SU-DHL-6 (cell line): ENCODE data around the gene TSC2.

ENCODE experiments used
- H2AFZ ChIP-seq: fragments of 200-600 bp; sonication (generic); 2 replicates; pipeline ENCODE4 v1.6.1; 2014; ENCODE audit warnings: low read depth, mild to moderate bottlenecking, moderate library complexity, mixed read lengths, antibody characterized with exemption, low read length; ENCODE audit not compliant: severe bottlenecking
- H3F3A ChIP-seq: fragments of 200-600 bp; shearing (Covaris generic); 2 replicates; pipeline ENCODE4 v1.6.0; 2016; ENCODE audit warnings: antibody characterized with exemption, mild to moderate bottlenecking; ENCODE audit not compliant: insufficient read depth
- H3K27ac ChIP-seq: fragments of 200-600 bp; sonication (generic); 2 replicates; pipeline ENCODE4 v1.5.1; 2016; ENCODE audit warnings: low read depth, mild to moderate bottlenecking, low read length, moderate library complexity, mixed read lengths
- H3K27me3 ChIP-seq: fragments of 200-600 bp; sonication (generic), shearing (Covaris generic); 2 replicates; pipeline ENCODE4 v1.6.0; 2014; ENCODE audit warnings: mild to moderate bottlenecking, low read length
- H3K36me3 ChIP-seq: fragments of 200-600 bp; sonication (generic); 2 replicates; pipeline ENCODE4 v1.6.1; 2014; ENCODE audit warnings: mild to moderate bottlenecking, low read length, mixed read lengths
- H3K4me2 ChIP-seq: fragments of 300-600, 200-600 bp; shearing (Covaris generic), sonication (generic); 2 replicates; pipeline ENCODE4 v1.6.0; 2014; ENCODE audit warnings: low read length, low read depth, mild to moderate bottlenecking; ENCODE audit not compliant: poor library complexity, severe bottlenecking
- H3K4me3 ChIP-seq: fragments of 200-600 bp; sonication (generic); 2 replicates; pipeline ENCODE4 v1.5.1; 2014; ENCODE audit warnings: antibody characterized with exemption, low read length, mild to moderate bottlenecking, mixed read lengths; ENCODE audit not compliant: insufficient read depth, poor library complexity, severe bottlenecking
- H3K79me2 ChIP-seq: fragments of 200-600 bp; sonication (generic); 2 replicates; pipeline ENCODE4 v1.6.1; 2014; ENCODE audit warnings: mild to moderate bottlenecking, low read length, moderate library complexity; ENCODE audit not compliant: insufficient read depth
- H3K9ac ChIP-seq: fragments of 200-600 bp; sonication (generic); 2 replicates; pipeline ENCODE4 v1.7.0; 2014; ENCODE audit warnings: mild to moderate bottlenecking, low read length
- H3K9me2 ChIP-seq: fragments of 200-600 bp; sonication (generic); replicated peaks from 2 replicates; pipeline ENCODE4 v1.6.1; 2014; ENCODE audit warnings: low read length; ENCODE audit not compliant: insufficient read depth
- H3K9me3 ChIP-seq: fragments of 200-600 bp; sonication (generic); 2 replicates; pipeline ENCODE4 v1.6.1; 2014; ENCODE audit warnings: low read length, mixed read lengths; ENCODE audit not compliant: insufficient read depth
- H4K20me1 ChIP-seq: fragments of 200-600 bp; sonication (generic); 2 replicates; pipeline ENCODE4 v1.6.1; 2014; ENCODE audit warnings: low read depth, mild to moderate bottlenecking, antibody characterized with exemption, low read length, moderate library complexity, mixed read lengths
- CTCF ChIP-seq: fragments of 200-600 bp; sonication (generic); IDR thresholded peaks from one replicate; pipeline ENCODE4 v1.5.1; 2017; ENCODE audit warnings: antibody characterized with exemption, mild to moderate bottlenecking, low read length, moderate library complexity; ENCODE audit not compliant: insufficient read depth, poor library complexity, severe bottlenecking
- EZH2phosphoT487 ChIP-seq: fragments of 200-600 bp; sonication (generic), shearing (Covaris generic); conservative IDR thresholded peaks from 2 replicates; pipeline ENCODE4 v1.6.1; 2018; ENCODE audit warnings: mild to moderate bottlenecking, antibody characterized with exemption, low read length, moderate library complexity, mixed read lengths

Gene TSC2

GRCh38 chr16:2086106-2086742 lies 38.4 kb downstream of the TSC2 start:
- Histone ChIP-seq H3K79me2 (no peaks in the 10 kb centered on the region), H3K4me2 (no peak overlapping the region), H3K36me3 (no peaks in the 10 kb centered on the region), H3K9me3 (no peaks in the 10 kb centered on the region), H2AFZ (no peak overlapping the region), H3F3A (no peaks in the 10 kb centered on the region), H3K27me3 (no peaks in the 10 kb centered on the region), H3K9ac (no peak overlapping the region), H4K20me1 (no peaks in the 10 kb centered on the region), H3K9me2 (no peaks in the 10 kb centered on the region), H3K4me3 (no peak overlapping the region), H3K27ac (no peak overlapping the region)
- TF ChIP-seq CTCF (no peak), EZH2phosphoT487 (no peak)

- H3K36me3 ChIP-seq, result no peaks in the 10 kb centered on the region
These were observed 39.3 kb downstream of the TSC2 start for GRCh38 chr16:2086812-2087747.

GRCh38 chr16:2087748-2088631 lies 40.2 kb downstream of the TSC2 start:
- Histone ChIP-seq H3K79me2 (no peaks in the 10 kb centered on the region), H4K20me1 (no peaks in the 10 kb centered on the region), H3K9ac (no peak overlapping the region), H3K4me3 (no peak overlapping the region), H3K27me3 (no peaks in the 10 kb centered on the region), H3K36me3 (no peaks in the 10 kb centered on the region), H3K9me2 (no peaks in the 10 kb centered on the region), H3K27ac (no peak overlapping the region), H3K9me3 (no peaks in the 10 kb centered on the region), H3F3A (no peaks in the 10 kb centered on the region), H3K4me2 (no peak overlapping the region), H2AFZ (no peak overlapping the region)
- no peak for TF ChIP-seq CTCF
- TF ChIP-seq EZH2phosphoT487, result no peak

More at GRCh38 chr16:2086812-2087747, 39.3 kb downstream of the TSC2 start:
- Histone ChIP-seq H4K20me1 (no peaks in the 10 kb centered on the region), H2AFZ (no peak overlapping the region), H3K79me2 (no peaks in the 10 kb centered on the region), H3K27ac (no peak overlapping the region), H3K4me3 (no peak overlapping the region), H3K4me2 (no peak overlapping the region), H3K9ac (no peak overlapping the region), H3K27me3 (no peaks in the 10 kb centered on the region), H3K9me3 (no peaks in the 10 kb centered on the region), H3K9me2 (no peaks in the 10 kb centered on the region), H3F3A (no peaks in the 10 kb centered on the region)
- TF ChIP-seq EZH2phosphoT487, result no peak
- no peak for TF ChIP-seq CTCF
